Activated CD4-positive, alpha-beta T cell treated with anti-CD3 and anti-CD28 coated beads for 4 hours (primary cell): Measurements from ENCODE around the gene PLAAT2.
"Not testable (repeated sequence)": the region's sequence is repeated elsewhere in the genome, so short reads cannot be mapped to it uniquely, and the experiment has no call there.

Source experiments
- DNase-seq, 2 donors: peaks; one replicate each; pipeline ENCODE4 v3.0.0-alpha.2; 2020

PLAAT2 gene

GRCh38 chr11:63547061-63547460 lies 16.1 kb downstream of the PLAAT2 start:
- no peak for DNase-seq

GRCh38 chr11:63543711-63544110 lies 19.5 kb downstream of the PLAAT2 start:
- DNase-seq: no peak

- DNase-seq: not testable (repeated sequence)
Measured at GRCh38 chr11:63542506-63542905, 20.7 kb downstream of the PLAAT2 start.

GRCh38 chr11:63537293-63538101 lies 25.7 kb downstream of the PLAAT2 start:
- DNase-seq: peak in 1 of 2 donors; percentile 31

- no peak for DNase-seq
Measured at GRCh38 chr11:63536669-63537292, 26.4 kb downstream of the PLAAT2 start, which contains the start of gene PLAAT4. Gene PLAAT4 (plus strand): TSS chr11:63536808. CDS start chr11:63536869, 61 bp downstream.

- DNase-seq: peak; percentile 20 to 30
Measured at GRCh38 chr11:63535734-63536133, 27.4 kb downstream of the PLAAT2 start.

- DNase-seq: no peak
Measured at GRCh38 chr11:63534895-63535461, 28.2 kb downstream of the PLAAT2 start.

- DNase-seq: no peak
Measured at GRCh38 chr11:63534076-63534475, 29.1 kb downstream of the PLAAT2 start.

- DNase-seq: no peak
Measured at GRCh38 chr11:63532799-63533475, 30.2 kb downstream of the PLAAT2 start.

GRCh38 chr11:63532117-63532516 lies 31.1 kb downstream of the PLAAT2 start:
- no peak for DNase-seq

GRCh38 chr11:63531074-63531792 lies 31.9 kb downstream of the PLAAT2 start:
- DNase-seq: peak; percentile 33 to 50

GRCh38 chr11:63530021-63530420 lies 33.2 kb downstream of the PLAAT2 start:
- no peak for DNase-seq

- DNase-seq: not testable (repeated sequence)
Measured at GRCh38 chr11:63529373-63529772, 33.8 kb downstream of the PLAAT2 start.

GRCh38 chr11:63528729-63529278 lies 34.4 kb downstream of the PLAAT2 start:
- DNase-seq: not testable (repeated sequence)

- DNase-seq: not testable (repeated sequence)
Measured at GRCh38 chr11:63528156-63528555, 35.0 kb downstream of the PLAAT2 start.

- DNase-seq: no peak
Measured at GRCh38 chr11:63527667-63528066, 35.5 kb downstream of the PLAAT2 start.

GRCh38 chr11:63523151-63523550 lies 40.0 kb downstream of the PLAAT2 start:
- DNase-seq: no peak

- DNase-seq: no peak
Measured at GRCh38 chr11:63521896-63522295, 41.3 kb downstream of the PLAAT2 start.

GRCh38 chr11:63520606-63521170 lies 42.5 kb downstream of the PLAAT2 start:
- no peak for DNase-seq

- no peak for DNase-seq
Measured at GRCh38 chr11:63518548-63518947, 44.6 kb downstream of the PLAAT2 start.

GRCh38 chr11:63517156-63517555 lies 46.0 kb downstream of the PLAAT2 start:
- DNase-seq: no peak

GRCh38 chr11:63516109-63516508 lies 47.1 kb downstream of the PLAAT2 start:
- DNase-seq: no peak
